Measurements from ENCODE around the gene IL1R1.

Gene IL1R1

DNA sequence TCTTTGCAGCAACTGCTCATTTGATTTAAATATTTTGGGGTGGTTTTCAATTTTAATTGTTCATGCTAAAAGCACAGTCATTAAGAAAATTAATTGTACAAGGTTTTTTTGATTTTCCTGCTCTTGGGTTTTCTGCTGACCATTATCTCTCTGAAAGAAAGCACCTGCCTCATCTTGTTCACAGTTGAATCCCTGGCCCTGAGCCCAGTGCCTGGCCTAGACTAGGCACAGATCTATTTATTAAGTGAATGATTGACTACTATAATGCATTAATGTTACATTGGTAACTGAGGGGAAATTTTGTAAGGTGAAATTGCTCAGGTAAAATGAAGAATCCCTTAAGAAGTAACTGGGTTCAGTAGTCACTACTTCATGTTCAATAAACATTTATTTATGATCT, 66.2 kb downstream of the IL1R1 start:
- Mint-ChIP-seq H3K27me3 (ENCODE audit: low read depth, poor library complexity) (peaks cover 3% of the 10 kb centered on the region), H3K4me1 (no peaks in the 10 kb centered on the region), H3K27ac (no peak overlapping the region), H3K4me3 (no peak overlapping the region), H3K36me3 (ENCODE audit: low read depth) (no peaks in the 10 kb centered on the region), H3K9me3 (peaks cover 22% of the 10 kb centered on the region)
- TF ChIP-seq, protein P1, sequence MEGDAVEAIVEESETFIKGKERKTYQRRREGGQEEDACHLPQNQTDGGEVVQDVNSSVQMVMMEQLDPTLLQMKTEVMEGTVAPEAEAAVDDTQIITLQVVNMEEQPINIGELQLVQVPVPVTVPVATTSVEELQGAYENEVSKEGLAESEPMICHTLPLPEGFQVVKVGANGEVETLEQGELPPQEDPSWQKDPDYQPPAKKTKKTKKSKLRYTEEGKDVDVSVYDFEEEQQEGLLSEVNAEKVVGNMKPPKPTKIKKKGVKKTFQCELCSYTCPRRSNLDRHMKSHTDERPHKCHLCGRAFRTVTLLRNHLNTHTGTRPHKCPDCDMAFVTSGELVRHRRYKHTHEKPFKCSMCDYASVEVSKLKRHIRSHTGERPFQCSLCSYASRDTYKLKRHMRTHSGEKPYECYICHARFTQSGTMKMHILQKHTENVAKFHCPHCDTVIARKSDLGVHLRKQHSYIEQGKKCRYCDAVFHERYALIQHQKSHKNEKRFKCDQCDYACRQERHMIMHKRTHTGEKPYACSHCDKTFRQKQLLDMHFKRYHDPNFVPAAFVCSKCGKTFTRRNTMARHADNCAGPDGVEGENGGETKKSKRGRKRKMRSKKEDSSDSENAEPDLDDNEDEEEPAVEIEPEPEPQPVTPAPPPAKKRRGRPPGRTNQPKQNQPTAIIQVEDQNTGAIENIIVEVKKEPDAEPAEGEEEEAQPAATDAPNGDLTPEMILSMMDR (IDR thresholded peaks at IDR 0.05) = no peak
- DNase-seq = no peak

DNA sequence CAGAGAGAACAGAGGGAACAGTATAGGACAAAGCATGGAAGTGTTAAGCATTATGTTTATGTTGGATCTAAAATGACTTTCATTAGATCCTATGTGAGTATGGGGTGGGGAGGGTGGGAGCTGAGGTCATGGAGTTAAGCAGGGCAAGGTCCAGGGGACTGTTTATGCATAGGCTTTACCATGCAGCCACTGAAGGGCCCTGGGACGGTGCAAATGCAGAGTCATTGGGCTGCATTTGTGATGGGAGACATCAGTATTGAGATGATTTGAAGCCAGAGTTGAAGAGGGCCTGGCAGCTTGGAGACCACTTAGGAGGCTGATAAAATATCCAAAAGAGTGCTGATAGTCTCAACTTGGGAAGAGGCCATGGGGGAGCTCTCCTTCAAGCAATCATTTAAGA, 66.9 kb downstream of the IL1R1 start:
- Mint-ChIP-seq H3K27me3 (ENCODE audit: low read depth, poor library complexity) (peaks cover 2% of the 10 kb centered on the region), H3K4me1 (no peaks in the 10 kb centered on the region), H3K4me3 (no peak overlapping the region), H3K9me3 (peaks cover 15% of the 10 kb centered on the region), H3K27ac (no peak overlapping the region), H3K36me3 (ENCODE audit: low read depth) (no peaks in the 10 kb centered on the region)
- TF ChIP-seq, protein P1 (IDR thresholded peaks at IDR 0.05) = no peak
- DNase-seq = no peak

DNA sequence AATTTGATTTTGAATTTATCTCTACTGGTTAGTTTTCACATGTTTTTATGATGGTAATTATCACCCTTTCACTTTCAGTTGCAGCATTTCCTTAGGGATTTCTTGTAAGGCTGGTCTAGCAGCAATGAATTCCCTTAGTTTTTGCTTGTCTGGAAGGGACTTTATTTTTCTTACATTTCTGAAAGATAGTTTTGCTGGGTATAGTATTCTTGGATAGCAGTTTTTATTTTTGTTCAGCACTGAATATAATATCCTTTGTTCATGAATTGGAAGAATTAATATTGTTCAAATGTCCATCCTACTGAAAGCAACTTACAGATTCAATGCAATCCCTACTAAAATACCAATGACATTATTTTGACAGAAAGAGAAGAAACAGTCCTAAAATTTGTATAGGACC, 74.5 kb downstream of the IL1R1 start:
- Mint-ChIP-seq H3K27me3 (ENCODE audit: low read depth, poor library complexity) (peaks cover 3% of the 10 kb centered on the region), H3K4me3 (no peak overlapping the region), H3K36me3 (ENCODE audit: low read depth) (peaks cover 18% of the 10 kb centered on the region), H3K27ac (no peak overlapping the region), H3K4me1 (no peaks in the 10 kb centered on the region), H3K9me3 (peaks cover 37% of the 10 kb centered on the region)
- TF ChIP-seq, protein P1 (IDR thresholded peaks at IDR 0.05) = no peak
- DNase-seq = no peak

DNA sequence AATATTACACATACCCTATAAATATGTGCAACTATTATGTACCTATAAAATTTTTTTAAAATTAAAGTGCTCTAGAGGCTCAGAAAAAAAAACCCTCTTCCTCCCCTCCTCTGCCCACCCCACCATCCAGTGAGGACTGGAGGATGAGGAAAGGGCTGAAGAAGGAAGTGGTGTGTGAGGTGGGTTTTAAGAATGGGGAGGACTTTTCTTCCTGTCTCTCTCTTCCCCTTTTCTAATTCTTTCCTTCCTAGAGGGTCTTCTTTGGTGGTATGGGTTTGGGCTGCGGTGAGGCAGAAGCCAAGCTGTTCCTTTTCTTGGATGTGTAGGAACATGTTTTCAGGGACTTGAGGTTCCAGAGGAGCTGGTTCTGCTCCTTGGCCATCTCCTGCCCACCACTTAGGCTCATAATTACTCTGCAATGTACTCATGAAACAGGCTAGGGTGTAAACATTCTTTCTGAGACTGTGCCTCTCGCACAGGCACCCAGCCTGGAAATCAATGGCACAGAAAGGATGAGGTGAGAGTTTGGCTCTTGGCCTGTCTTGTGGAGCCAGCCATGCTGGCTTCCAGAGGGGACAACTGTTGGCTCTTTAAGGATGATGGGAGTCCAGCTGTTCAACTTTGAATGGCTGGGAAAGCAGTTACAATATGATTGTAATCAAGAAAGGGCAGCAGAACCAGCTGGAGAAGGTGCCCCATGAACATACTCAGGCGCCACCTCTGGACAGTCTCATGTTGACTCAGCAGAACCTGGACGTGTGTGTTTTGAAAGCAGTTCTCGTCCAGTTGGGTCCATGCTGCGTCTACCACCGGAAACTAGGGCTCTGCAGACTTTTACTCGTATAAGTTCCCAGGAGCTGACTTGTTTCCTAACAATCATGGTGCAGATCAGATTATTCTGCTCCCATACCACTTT, 82.5 kb downstream of the IL1R1 start:
- no peak overlapping the region for H3K4me3 Mint-ChIP-seq
- H3K27me3 Mint-ChIP-seq (ENCODE audit: low read depth, poor library complexity) = peaks cover 7% of the 10 kb centered on the region
- TF ChIP-seq, protein P1 (IDR thresholded peaks at IDR 0.05) = no peak
- no peaks in the 10 kb centered on the region for H3K36me3 Mint-ChIP-seq (ENCODE audit: low read depth)
- no peak overlapping the region for H3K27ac Mint-ChIP-seq
- H3K9me3 Mint-ChIP-seq = no peaks in the 10 kb centered on the region
- DNase-seq = no peak
- H3K4me1 Mint-ChIP-seq = peaks cover 41% of the 10 kb centered on the region

DNA sequence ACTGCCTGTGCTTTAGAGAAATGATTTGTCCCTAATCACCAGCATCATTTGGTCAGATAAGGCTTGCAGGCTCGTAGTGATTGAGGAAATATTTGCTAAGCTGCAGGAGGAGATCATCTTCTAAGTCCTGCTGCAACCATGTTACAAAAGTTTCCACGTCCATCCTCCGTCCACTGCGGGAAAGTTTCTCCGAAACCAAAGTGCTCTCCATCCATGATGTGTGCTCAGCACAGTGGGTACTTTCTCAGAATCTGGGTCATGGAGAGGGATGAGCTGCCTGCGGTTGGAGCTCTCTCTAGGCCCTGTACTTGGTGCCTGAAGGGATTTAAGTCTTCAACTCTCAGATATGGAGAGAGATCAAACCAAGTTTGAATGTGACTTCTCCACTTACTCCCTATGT, 83.6 kb downstream of the IL1R1 start:
- Mint-ChIP-seq H3K27me3 (ENCODE audit: low read depth, poor library complexity) (peaks cover 7% of the 10 kb centered on the region), H3K9me3 (no peaks in the 10 kb centered on the region), H3K36me3 (ENCODE audit: low read depth) (no peaks in the 10 kb centered on the region), H3K4me1 (peaks cover 49% of the 10 kb centered on the region), H3K27ac (peak overlapping the region; percentile 99), H3K4me3 (no peak overlapping the region)
- no peak for DNase-seq
- TF ChIP-seq, protein P1 (IDR thresholded peaks at IDR 0.05) = no peak

Measured in nephron progenitor cell (in vitro differentiated cells).